ENCODE results near the gene GADD45B.

Gene GADD45B

GRCh38 chr19:2436384-2436783 is 39.5 kb upstream of the GADD45B start:
- ChIA-PET POLR2A (interaction anchor here (1.3 kb wide), 1 partner anchor 8 kb away, joined by 4 read pairs; the partner anchor contains the start of gene TIMM13), CTCF (interaction anchor here (0.6 kb wide), 1 partner anchor 12 kb away, joined by 3 read pairs; no protein-coding TSS in a partner anchor)
- no peak overlapping the region for H3K27ac ChIP-seq (ENCODE audit: extremely low read depth, low read depth, low read length)
- H3K4me3 ChIP-seq (ENCODE audit: low read depth, low read length), result no peak overlapping the region
- H3K4me1 ChIP-seq (ENCODE audit: control insufficient read depth, insufficient read depth, low read length), result no peaks in the 10 kb centered on the region
- TF ChIP-seq ZNF416 (tag by site-specific recombination; IDR thresholded peaks at IDR 0.05) (no peak), ZNF157 (tag by site-specific recombination; IDR thresholded peaks at IDR 0.05) (no peak), ZNF155 (tag by site-specific recombination; IDR thresholded peaks at IDR 0.05) (no peak), ZNF654 (tag by site-specific recombination; IDR thresholded peaks at IDR 0.05; ENCODE audit: low read depth) (no peak), SP3 (tag by site-specific recombination; IDR thresholded peaks at IDR 0.05) (no peak), AEBP2 (tag by site-specific recombination; IDR thresholded peaks at IDR 0.05; ENCODE audit: borderline replicate concordance) (no peak), ZNF266 (tag by site-specific recombination; IDR thresholded peaks at IDR 0.05; ENCODE audit: low read depth) (no peak)
- no peaks in the 10 kb centered on the region for H3K9me3 ChIP-seq (ENCODE audit: control insufficient read depth, insufficient read depth, low read depth, low read length)
- H3K36me3 ChIP-seq (ENCODE audit: control insufficient read depth in 2 of 2, insufficient read depth in 1 of 2, low read length in 2 of 2), result peaks cover 15 to 76% of the 10 kb centered on the region in 2 experiments; a peak in 2 of 3 replicates

- H3K36me3 ChIP-seq (ENCODE audit: control insufficient read depth in 2 of 2, insufficient read depth in 1 of 2, low read length in 2 of 2), result peaks cover 15 to 76% of the 10 kb centered on the region in 2 experiments; a peak in 2 of 3 replicates
- no peak overlapping the region for H3K4me3 ChIP-seq (ENCODE audit: low read depth, low read length)
- no peaks in the 10 kb centered on the region for H3K9me3 ChIP-seq (ENCODE audit: control insufficient read depth, insufficient read depth, low read depth, low read length)
- ChIA-PET POLR2A (interaction anchor here (1.2 to 1.3 kb wide), 2 partner anchors 9 to 39 kb away, joined by 3 to 4 read pairs; partner anchors contain the start of genes GADD45B and TIMM13), CTCF (interaction anchor here (0.6 kb wide), 1 partner anchor 12 kb away, joined by 3 read pairs; no protein-coding TSS in a partner anchor)
- TF ChIP-seq ZNF416 (tag by site-specific recombination; IDR thresholded peaks at IDR 0.05) (no peak), ZNF692 (tag by site-specific recombination; IDR thresholded peaks at IDR 0.05) (0 out of 2 replicates have a peak, but pooled peaks have one; percentile 22), GLIS2 (tag by site-specific recombination; IDR thresholded peaks at IDR 0.05) (0 out of 2 replicates have a peak, but pooled peaks have one; percentile 16)
- H3K27ac ChIP-seq (ENCODE audit: extremely low read depth, low read depth, low read length), result no peak overlapping the region
- H3K4me1 ChIP-seq (ENCODE audit: control insufficient read depth, insufficient read depth, low read length), result no peaks in the 10 kb centered on the region
Observed at GRCh38 chr19:2436926-2437325, 39.0 kb upstream of the GADD45B start.

GRCh38 chr19:2438178-2438577 is 37.7 kb upstream of the GADD45B start:
- POLR2A ChIA-PET, result interaction anchor here (0.9 kb wide), 1 partner anchor 11 kb away, joined by 3 read pairs; the partner anchor contains the start of gene TIMM13
- Histone ChIP-seq H3K4me1 (ENCODE audit: control insufficient read depth, insufficient read depth, low read length) (no peaks in the 10 kb centered on the region), H3K36me3 (ENCODE audit: control insufficient read depth in 2 of 2, insufficient read depth in 1 of 2, low read length in 2 of 2) (peaks cover 20 to 79% of the 10 kb centered on the region in 2 experiments; a peak in 2 of 3 replicates), H3K4me3 (ENCODE audit: low read depth, low read length) (no peak overlapping the region), H3K9me3 (ENCODE audit: control insufficient read depth, insufficient read depth, low read depth, low read length) (no peaks in the 10 kb centered on the region), H3K27ac (ENCODE audit: extremely low read depth, low read depth, low read length) (no peak overlapping the region)
- CTCF ChIA-PET, result no interaction called here
- no peak for TF ChIP-seq MZF1 (tag by site-specific recombination; IDR thresholded peaks at IDR 0.05; ENCODE audit: borderline replicate concordance)
- no peak for TF ChIP-seq ZNF391 (tag by site-specific recombination; IDR thresholded peaks at IDR 0.05; ENCODE audit: borderline replicate concordance, low read depth)
- no peak for TF ChIP-seq ZNF623 (tag by site-specific recombination; IDR thresholded peaks at IDR 0.05)
- no peak for TF ChIP-seq ZNF626 (tag by site-specific recombination; IDR thresholded peaks at IDR 0.05)
- no peak for TF ChIP-seq ZNF18 (tag by site-specific recombination; IDR thresholded peaks at IDR 0.05)
- TF ChIP-seq GLIS1 (tag by site-specific recombination; IDR thresholded peaks at IDR 0.05), result no peak
- no peak for TF ChIP-seq ZNF843 (tag by site-specific recombination; IDR thresholded peaks at IDR 0.05)
- no peak for TF ChIP-seq ZNF174 (tag by site-specific recombination; IDR thresholded peaks at IDR 0.05)
- TF ChIP-seq ZBTB21 (tag by site-specific recombination; IDR thresholded peaks at IDR 0.05), result no peak

Measured in HEK293 (cell line).